ENCODE results near the gene RAI2. TPM values are rescaled to one million over a fixed set of nuclear protein-coding genes. Genes with fewer than 3 reads are reported as not detected.

RAI2 gene
- total RNA-seq, 4 donors from 2014 or later: 0.38 to 17.7 (median 2.5) TPM

- TF ChIP-seq POLR2A (IDR thresholded peaks at IDR 0.05) (no peak), CTCF (IDR thresholded peaks at IDR 0.05) (no peak)
- peaks cover 0 to 34% (median 0%) of the 10 kb centered on the region in 3 donors for H3K4me1 ChIP-seq
- H3K27ac ChIP-seq: peak overlapping the region in 3 of 4 donors; percentile 36 to 64 (median 37)
- intact Hi-C loops (cut with DNase I): no loop called here
- H3K36me3 ChIP-seq: no peaks in the 10 kb centered on the region
- no peak for DNase-seq
- 20 to 26% methylated on average over 2 to 6 of the region's 6 CpGs for WGBS, 2 donors
- H3K4me3 ChIP-seq: no peak overlapping the region
- no peaks in the 10 kb centered on the region for H3K9me3 ChIP-seq
- peaks cover 0 to 16% (median 0%) of the 10 kb centered on the region in 4 donors for H3K27me3 ChIP-seq
Measured at GRCh38 chrX:17854531-17854930, 6.6 kb downstream of the RAI2 start.

- intact Hi-C loops (cut with DNase I): no loop called here
- Histone ChIP-seq H3K27me3 (peaks cover 0 to 12% (median 0%) of the 10 kb centered on the region in 4 donors), H3K9me3 (no peaks in the 10 kb centered on the region), H3K4me1 (peaks cover 0 to 30% (median 0%) of the 10 kb centered on the region in 3 donors), H3K27ac (peak overlapping the region in 2 of 4 donors; percentile 37 to 64), H3K4me3 (no peak overlapping the region), H3K36me3 (no peaks in the 10 kb centered on the region)
- no peak for TF ChIP-seq POLR2A (IDR thresholded peaks at IDR 0.05)
- TF ChIP-seq CTCF (IDR thresholded peaks at IDR 0.05): no peak
- 56% methylated on average over 2 of the region's 2 CpGs; no CpG with 5 or more reads in 1 of the 2 donors for WGBS, 2 donors
- no peak for DNase-seq
Measured at GRCh38 chrX:17854069-17854468, 7.0 kb downstream of the RAI2 start.

GRCh38 chrX:17851874-17852273 is 9.2 kb downstream of the RAI2 start:
- no peaks in the 10 kb centered on the region for H3K9me3 ChIP-seq

GRCh38 chrX:17848545-17849265 is 12.4 kb downstream of the RAI2 start:
- DNase-seq: no peak
- H3K36me3 ChIP-seq: no peaks in the 10 kb centered on the region
- 58 to 83% methylated on average over 1 to 7 of the region's 7 CpGs for WGBS, 2 donors
- intact Hi-C loops (cut with DNase I): no loop called here
- peak overlapping the region in 1 of 4 donors; percentile 11 for H3K27ac ChIP-seq
- no peak overlapping the region for H3K4me3 ChIP-seq
- peaks cover 0 to 28% (median 6%) of the 10 kb centered on the region in 3 donors for H3K4me1 ChIP-seq
- H3K27me3 ChIP-seq: no peaks in the 10 kb centered on the region
- H3K9me3 ChIP-seq: no peaks in the 10 kb centered on the region
- TF ChIP-seq CTCF (IDR thresholded peaks at IDR 0.05): no peak
- TF ChIP-seq POLR2A (IDR thresholded peaks at IDR 0.05): no peak

More at GRCh38 chrX:17851874-17852273, 9.2 kb downstream of the RAI2 start:
- TF ChIP-seq CTCF (IDR thresholded peaks at IDR 0.05) (no peak), POLR2A (IDR thresholded peaks at IDR 0.05) (no peak)
- WGBS, 2 donors: 56 to 62% methylated on average over 6 to 7 of the region's 7 CpGs
- Histone ChIP-seq H3K4me1 (peaks cover 0 to 36% (median 0%) of the 10 kb centered on the region in 3 donors), H3K36me3 (no peaks in the 10 kb centered on the region), H3K27me3 (no peaks in the 10 kb centered on the region), H3K4me3 (no peak overlapping the region), H3K27ac (no peak overlapping the region)
- intact Hi-C loops (cut with DNase I): no loop called here
- no peak for DNase-seq

- Histone ChIP-seq H3K9me3 (no peaks in the 10 kb centered on the region), H3K27ac (no peak overlapping the region), H3K36me3 (no peaks in the 10 kb centered on the region), H3K4me3 (no peak overlapping the region), H3K4me1 (peaks cover 0 to 21% (median 6%) of the 10 kb centered on the region in 3 donors), H3K27me3 (no peaks in the 10 kb centered on the region)
- no peak for DNase-seq
- TF ChIP-seq POLR2A (IDR thresholded peaks at IDR 0.05): no peak
- intact Hi-C loops (cut with DNase I): no loop called here
- WGBS, 2 donors: 53% methylated on average over 2 of the region's 2 CpGs; no CpG with 5 or more reads in 1 of the 2 donors
Measured at GRCh38 chrX:17846045-17846444, 15.1 kb downstream of the RAI2 start.
